HL-60 (cell line): ENCODE results near the gene CDC7.

Experiments
- DNase-seq, 2 experiments: peaks; one replicate each; pipeline ENCODE4 v3.0.0-alpha.2; 2010 to 2020; ENCODE audit warnings: low read depth in 1 of 2, low spot score in 1 of 2
- H3K27ac ChIP-seq: fragments of 250-450 bp; sonication (Bioruptor Pico); replicated peaks from 2 replicates; pipeline ENCODE4 v1.5.1; 2020; ENCODE audit warnings: mild to moderate bottlenecking, moderate library complexity
- H3K27me3 ChIP-seq: fragments of 250-450 bp; sonication (Bioruptor Pico); 2 replicates; pipeline ENCODE4 v1.5.1; 2021; ENCODE audit warnings: mild to moderate bottlenecking, moderate library complexity; ENCODE audit not compliant: insufficient read depth, poor library complexity, severe bottlenecking
- H3K4me3 ChIP-seq: replicated peaks from 2 replicates; pipeline ENCODE4 v1.5.1; 2011; ENCODE audit warnings: mild to moderate bottlenecking, control low read depth, low read length; ENCODE audit not compliant: insufficient read depth
- GABPA ChIP-seq: IDR thresholded peaks from 2 replicates; pipeline ENCODE4 v1.6.1; 2012; ENCODE audit warnings: low read depth
- POLR2AphosphoS5 ChIP-seq: IDR thresholded peaks from 2 replicates; pipeline ENCODE4 v1.6.1; 2012; ENCODE audit warnings: low read depth
- SPI1 ChIP-seq: IDR thresholded peaks from 2 replicates; pipeline ENCODE4 v1.6.1; 2012; ENCODE audit warnings: low read depth, mild to moderate bottlenecking, borderline replicate concordance
- TF ChIP-seq, protein P1 (sequence below): IDR thresholded peaks from 2 replicates; pipeline ENCODE4 v1.6.1; 2012; ENCODE audit warnings: low read depth; ENCODE audit not compliant: insufficient replicate concordance
- TF ChIP-seq, protein P2 (sequence below): IDR thresholded peaks from one replicate; pipeline ENCODE4 v1.5.1; 2011; ENCODE audit warnings: low read length, control low read depth, inconsistent platforms; ENCODE audit not compliant: insufficient read depth

Gene CDC7

DNA sequence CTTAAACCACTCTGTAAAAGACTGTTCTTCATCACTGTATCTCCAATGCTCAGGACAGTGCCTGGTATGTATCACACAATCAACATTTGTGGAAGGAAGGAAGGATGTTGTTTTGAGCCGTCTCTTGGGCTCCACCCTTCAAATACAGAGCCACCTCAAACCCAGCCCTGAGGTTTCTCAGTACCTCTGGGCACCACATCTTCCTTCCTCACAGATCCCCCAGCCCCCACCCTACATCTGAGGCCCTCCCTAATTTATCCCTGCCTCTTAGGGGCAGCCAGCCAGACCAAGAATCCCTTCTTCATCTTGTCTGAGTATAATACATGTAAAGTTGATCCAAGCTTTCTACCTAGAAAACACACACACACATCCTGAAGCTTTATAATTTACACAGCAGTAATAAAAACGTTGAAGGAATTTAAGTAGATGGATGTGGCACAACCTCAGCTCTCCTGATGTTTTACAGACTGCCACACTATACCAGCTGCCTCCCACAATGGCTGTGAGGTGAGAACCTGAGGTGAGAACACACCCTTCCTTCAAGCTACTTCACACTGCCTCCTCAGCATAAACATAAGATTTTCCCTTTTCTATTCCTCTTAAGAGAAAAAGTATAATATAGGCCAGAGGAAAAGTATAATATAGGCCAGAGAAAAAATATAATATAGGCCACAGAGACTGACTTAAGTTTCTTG is 48.5 kb downstream of the CDC7 start:
- DNase-seq, result no peak
- no peak overlapping the region for H3K4me3 ChIP-seq
- no peak overlapping the region for H3K27ac ChIP-seq
- TF ChIP-seq, protein P1, sequence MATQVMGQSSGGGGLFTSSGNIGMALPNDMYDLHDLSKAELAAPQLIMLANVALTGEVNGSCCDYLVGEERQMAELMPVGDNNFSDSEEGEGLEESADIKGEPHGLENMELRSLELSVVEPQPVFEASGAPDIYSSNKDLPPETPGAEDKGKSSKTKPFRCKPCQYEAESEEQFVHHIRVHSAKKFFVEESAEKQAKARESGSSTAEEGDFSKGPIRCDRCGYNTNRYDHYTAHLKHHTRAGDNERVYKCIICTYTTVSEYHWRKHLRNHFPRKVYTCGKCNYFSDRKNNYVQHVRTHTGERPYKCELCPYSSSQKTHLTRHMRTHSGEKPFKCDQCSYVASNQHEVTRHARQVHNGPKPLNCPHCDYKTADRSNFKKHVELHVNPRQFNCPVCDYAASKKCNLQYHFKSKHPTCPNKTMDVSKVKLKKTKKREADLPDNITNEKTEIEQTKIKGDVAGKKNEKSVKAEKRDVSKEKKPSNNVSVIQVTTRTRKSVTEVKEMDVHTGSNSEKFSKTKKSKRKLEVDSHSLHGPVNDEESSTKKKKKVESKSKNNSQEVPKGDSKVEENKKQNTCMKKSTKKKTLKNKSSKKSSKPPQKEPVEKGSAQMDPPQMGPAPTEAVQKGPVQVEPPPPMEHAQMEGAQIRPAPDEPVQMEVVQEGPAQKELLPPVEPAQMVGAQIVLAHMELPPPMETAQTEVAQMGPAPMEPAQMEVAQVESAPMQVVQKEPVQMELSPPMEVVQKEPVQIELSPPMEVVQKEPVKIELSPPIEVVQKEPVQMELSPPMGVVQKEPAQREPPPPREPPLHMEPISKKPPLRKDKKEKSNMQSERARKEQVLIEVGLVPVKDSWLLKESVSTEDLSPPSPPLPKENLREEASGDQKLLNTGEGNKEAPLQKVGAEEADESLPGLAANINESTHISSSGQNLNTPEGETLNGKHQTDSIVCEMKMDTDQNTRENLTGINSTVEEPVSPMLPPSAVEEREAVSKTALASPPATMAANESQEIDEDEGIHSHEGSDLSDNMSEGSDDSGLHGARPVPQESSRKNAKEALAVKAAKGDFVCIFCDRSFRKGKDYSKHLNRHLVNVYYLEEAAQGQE, result no peak
- TF ChIP-seq SPI1, result no peak
- TF ChIP-seq POLR2AphosphoS5, result no peak
- TF ChIP-seq, protein P2, sequence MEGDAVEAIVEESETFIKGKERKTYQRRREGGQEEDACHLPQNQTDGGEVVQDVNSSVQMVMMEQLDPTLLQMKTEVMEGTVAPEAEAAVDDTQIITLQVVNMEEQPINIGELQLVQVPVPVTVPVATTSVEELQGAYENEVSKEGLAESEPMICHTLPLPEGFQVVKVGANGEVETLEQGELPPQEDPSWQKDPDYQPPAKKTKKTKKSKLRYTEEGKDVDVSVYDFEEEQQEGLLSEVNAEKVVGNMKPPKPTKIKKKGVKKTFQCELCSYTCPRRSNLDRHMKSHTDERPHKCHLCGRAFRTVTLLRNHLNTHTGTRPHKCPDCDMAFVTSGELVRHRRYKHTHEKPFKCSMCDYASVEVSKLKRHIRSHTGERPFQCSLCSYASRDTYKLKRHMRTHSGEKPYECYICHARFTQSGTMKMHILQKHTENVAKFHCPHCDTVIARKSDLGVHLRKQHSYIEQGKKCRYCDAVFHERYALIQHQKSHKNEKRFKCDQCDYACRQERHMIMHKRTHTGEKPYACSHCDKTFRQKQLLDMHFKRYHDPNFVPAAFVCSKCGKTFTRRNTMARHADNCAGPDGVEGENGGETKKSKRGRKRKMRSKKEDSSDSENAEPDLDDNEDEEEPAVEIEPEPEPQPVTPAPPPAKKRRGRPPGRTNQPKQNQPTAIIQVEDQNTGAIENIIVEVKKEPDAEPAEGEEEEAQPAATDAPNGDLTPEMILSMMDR, result no peak
- TF ChIP-seq GABPA, result no peak
- H3K27me3 ChIP-seq, result no peaks in the 10 kb centered on the region

DNA sequence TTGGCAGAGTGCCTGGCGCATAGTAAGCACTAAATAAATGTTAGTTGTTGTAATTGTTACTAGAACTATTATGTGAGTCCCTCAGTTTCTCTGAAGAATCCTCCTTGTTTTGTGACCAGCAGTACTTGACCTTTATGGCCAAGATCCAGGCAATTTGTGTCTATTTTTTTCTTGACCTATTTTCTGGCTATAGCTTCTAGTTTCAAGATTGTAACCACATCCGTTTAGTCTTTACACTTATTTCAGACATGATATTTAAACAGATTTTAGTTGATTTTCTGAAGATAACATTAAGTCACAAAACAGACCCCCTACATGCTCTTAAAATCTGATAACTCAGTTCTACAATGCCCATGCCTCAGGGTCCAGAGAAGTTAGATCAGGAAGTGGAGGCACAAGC is 50.3 kb downstream of the CDC7 start:
- no peak for DNase-seq
- H3K4me3 ChIP-seq, result no peak overlapping the region
- no peak overlapping the region for H3K27ac ChIP-seq
- no peaks in the 10 kb centered on the region for H3K27me3 ChIP-seq
- TF ChIP-seq, protein P1, result no peak
- no peak for TF ChIP-seq SPI1
- TF ChIP-seq POLR2AphosphoS5, result no peak
- TF ChIP-seq, protein P2, result no peak
- TF ChIP-seq GABPA, result no peak

DNA sequence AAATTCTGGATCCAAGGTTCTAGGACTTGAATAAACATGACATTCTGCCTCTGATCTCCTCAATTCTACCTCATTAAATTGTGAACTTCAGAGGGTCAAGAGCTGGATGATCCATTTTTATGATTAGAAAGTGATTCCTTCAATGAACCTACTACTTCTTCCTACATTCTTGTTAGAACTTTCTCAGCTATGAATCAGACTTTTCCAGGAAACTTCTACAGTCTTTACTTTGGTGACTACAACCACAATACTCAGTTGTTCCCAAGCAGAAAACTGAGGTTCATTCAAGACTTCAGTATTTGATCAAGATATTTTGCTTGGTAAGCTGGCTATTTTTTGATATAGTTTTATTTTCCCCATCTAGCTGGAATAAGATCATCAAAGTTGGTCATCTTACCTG is 51.4 kb downstream of the CDC7 start:
- no peak overlapping the region for H3K27ac ChIP-seq
- DNase-seq, result no peak
- no peak for TF ChIP-seq POLR2AphosphoS5
- no peak for TF ChIP-seq SPI1
- TF ChIP-seq, protein P1, result no peak
- TF ChIP-seq, protein P2, result no peak
- TF ChIP-seq GABPA, result no peak
- H3K4me3 ChIP-seq, result no peak overlapping the region
- H3K27me3 ChIP-seq, result no peaks in the 10 kb centered on the region
